ENCODE measurements around the gene SLC8A3. TPM values are rescaled to one million over a fixed set of nuclear protein-coding genes. Genes with fewer than 3 reads are reported as not detected.

Gene SLC8A3
- total and polyA plus RNA-seq, 10 of the 15 experiments (the other 5 are each of a cell fraction or from before 2014, with no cell fraction given): 0.04 to 0.17 (median 0.13) TPM; not detected in 3

- CTCF ChIA-PET: interaction anchor here (1.2 kb wide), 1 partner anchor 13 kb away, joined by 3 read pairs; no protein-coding TSS in a partner anchor
- no peak for FAIRE-seq
These were observed 183.4 kb downstream of the SLC8A3 start for GRCh38 chr14:70005281-70005805.

GRCh38 chr14:70004791-70005190, 184.0 kb downstream of the SLC8A3 start:
- Histone ChIP-seq H3K36me3 (ENCODE audit: control insufficient read depth in 2 of 2, insufficient read depth in 2 of 2, low read length in 1 of 2) (no peaks in the 10 kb centered on the region), H3K4me3 (no peak overlapping the region), H3K9me3 (replicated peaks; ENCODE audit: control insufficient read depth, insufficient read depth, low read length) (no peaks in the 10 kb centered on the region), H3K27me3 (replicated peaks in 1 of 2; ENCODE audit: control insufficient read depth in 2 of 2, insufficient read depth in 2 of 2, low read length in 1 of 2) (no peaks in the 10 kb centered on the region), H4K20me1 (ENCODE audit: control insufficient read depth, insufficient read depth) (no peaks in the 10 kb centered on the region), H3K4me1 (ENCODE audit: control insufficient read depth, insufficient read depth, low read length) (peaks cover 16% of the 10 kb centered on the region), H3K27ac (ENCODE audit: control insufficient read depth, insufficient read depth) (no peak overlapping the region), H3K4me2 (ENCODE audit: control insufficient read depth, insufficient read depth) (no peak overlapping the region), H3K79me2 (ENCODE audit: control insufficient read depth, insufficient read depth, low read length) (no peaks in the 10 kb centered on the region), H2AFZ (ENCODE audit: control insufficient read depth, low read depth, low read length) (no peak overlapping the region), H3K9ac (ENCODE audit: control insufficient read depth, insufficient read depth, low read length) (no peak overlapping the region)
- WGBS (ENCODE audit: insufficient coverage, insufficient replicate concordance, low lambda C conversion rate, missing lambda C conversion rate): 15% methylated on average over 2 of the region's 2 CpGs
- no peak for ATAC-seq
- BruUV-seq (replicated peaks): no TSS peak
- RAD21 ChIA-PET (ENCODE audit: unreplicated experiment): no interaction called here
- CTCF ChIA-PET: interaction anchor here (1.2 kb wide), 1 partner anchor 12 kb away, joined by 3 read pairs; no protein-coding TSS in a partner anchor
- intact Hi-C loops (cut with micrococcal nuclease; ENCODE audit: unreplicated experiment) (no loop called here), in situ Hi-C loops (cut with MboI) (no loop called here)
- POLR2A ChIA-PET: no interaction called here
- no peak for DNase-seq (ENCODE audit: low read depth, low spot score)
- SMC1A ChIA-PET (ENCODE audit: uncharacterized antibody, unreplicated experiment): no interaction called here
- FAIRE-seq: no peak
- TF ChIP-seq SREBF1 (IDR thresholded peaks at IDR 0.05; ENCODE audit: low read length) (no peak), RBBP5 (conservative IDR thresholded peaks at IDR 0.05) (no peak), HSF1 (IDR thresholded peaks at IDR 0.05; ENCODE audit: low read depth, low read length) (no peak), ZBTB11 (CRISPR knock-in tag; IDR thresholded peaks at IDR 0.05) (no peak), DPF2 (IDR thresholded peaks at IDR 0.05) (no peak), USF2 (IDR thresholded peaks at IDR 0.05; ENCODE audit: borderline replicate concordance, low read depth, low read length) (no peak), CBX3 (IDR thresholded peaks at IDR 0.05; ENCODE audit: borderline replicate concordance, low read depth) (no peak), SIX5 (IDR thresholded peaks at IDR 0.05; ENCODE audit: low read depth, low read length, severe bottlenecking) (no peak), MAX (IDR thresholded peaks at IDR 0.05; ENCODE audit: low read depth, low read length) (no peak), RUNX3 (IDR thresholded peaks at IDR 0.05; ENCODE audit: low read length) (no peak), EGR1 (IDR thresholded peaks at IDR 0.05; ENCODE audit: borderline replicate concordance in 1 of 2, low read depth in 2 of 2, low read length in 2 of 2) (no peak), SMARCA5 (IDR thresholded peaks at IDR 0.05) (no peak)

More at GRCh38 chr14:70005281-70005805, 183.4 kb downstream of the SLC8A3 start:
- in situ Hi-C loops (cut with MboI): no loop called here
- Histone ChIP-seq H3K4me1 (ENCODE audit: control insufficient read depth, insufficient read depth, low read length) (peaks cover 16% of the 10 kb centered on the region), H3K9me3 (replicated peaks; ENCODE audit: control insufficient read depth, insufficient read depth, low read length) (no peaks in the 10 kb centered on the region), H4K20me1 (ENCODE audit: control insufficient read depth, insufficient read depth) (no peaks in the 10 kb centered on the region), H3K4me2 (ENCODE audit: control insufficient read depth, insufficient read depth) (no peak overlapping the region), H3K4me3 (no peak overlapping the region), H3K36me3 (ENCODE audit: control insufficient read depth in 2 of 2, insufficient read depth in 2 of 2, low read length in 1 of 2) (no peaks in the 10 kb centered on the region), H3K9ac (ENCODE audit: control insufficient read depth, insufficient read depth, low read length) (no peak overlapping the region), H3K27ac (ENCODE audit: control insufficient read depth, insufficient read depth) (no peak overlapping the region), H2AFZ (ENCODE audit: control insufficient read depth, low read depth, low read length) (no peak overlapping the region), H3K27me3 (replicated peaks in 1 of 2; ENCODE audit: control insufficient read depth in 2 of 2, insufficient read depth in 2 of 2, low read length in 1 of 2) (no peaks in the 10 kb centered on the region), H3K79me2 (ENCODE audit: control insufficient read depth, insufficient read depth, low read length) (no peaks in the 10 kb centered on the region)
- POLR2A ChIA-PET: no interaction called here
- ATAC-seq (no peak), DNase-seq (ENCODE audit: low read depth, low spot score) (no peak)
- TF ChIP-seq ZBED1 (IDR thresholded peaks at IDR 0.05; ENCODE audit: borderline replicate concordance): no peak
- SMC1A ChIA-PET (ENCODE audit: uncharacterized antibody, unreplicated experiment): no interaction called here
- no TSS peak for BruUV-seq (replicated peaks)
- 44% methylated on average over 5 of the region's 5 CpGs for WGBS (ENCODE audit: insufficient coverage, insufficient replicate concordance, low lambda C conversion rate, missing lambda C conversion rate)
- intact Hi-C loops (cut with micrococcal nuclease; ENCODE audit: unreplicated experiment): no loop called here
- RAD21 ChIA-PET (ENCODE audit: unreplicated experiment): no interaction called here
